GM18907 (cell line): ENCODE data around the gene TPRG1.

Experiments used
- ATAC-seq: cut with Tn5 transposase; IDR thresholded peaks from one replicate; pipeline ENCODE4 v1.9.1; 2021; ENCODE audit warnings: mild to moderate bottlenecking, moderate library complexity; ENCODE audit not compliant: unreplicated experiment

TPRG1 gene

GRCh38 chr3:189349772-189350171 lies 178.0 kb downstream of the TPRG1 start:
- no peak for ATAC-seq

- ATAC-seq: no peak
Measured at GRCh38 chr3:189353318-189353965, 181.7 kb downstream of the TPRG1 start.

GRCh38 chr3:189353988-189354889 lies 182.5 kb downstream of the TPRG1 start:
- ATAC-seq: no peak

- no peak for ATAC-seq
Measured at GRCh38 chr3:189355115-189355480, 183.3 kb downstream of the TPRG1 start.

- no peak for ATAC-seq
Measured at GRCh38 chr3:189355481-189356201, 183.9 kb downstream of the TPRG1 start.

GRCh38 chr3:189360291-189360690 lies 188.5 kb downstream of the TPRG1 start:
- ATAC-seq: no peak

GRCh38 chr3:189361103-189361835 lies 189.5 kb downstream of the TPRG1 start:
- no peak for ATAC-seq

- ATAC-seq: no peak
Measured at GRCh38 chr3:189363590-189364255, 192.0 kb downstream of the TPRG1 start.

GRCh38 chr3:189365609-189366564 lies 194.1 kb downstream of the TPRG1 start:
- ATAC-seq: no peak

GRCh38 chr3:189368384-189368783 lies 196.6 kb downstream of the TPRG1 start:
- ATAC-seq: no peak

- no peak for ATAC-seq
Measured at GRCh38 chr3:189369636-189370035, 197.9 kb downstream of the TPRG1 start.

GRCh38 chr3:189372243-189372642 lies 200.5 kb downstream of the TPRG1 start:
- ATAC-seq: no peak
